Activated CD8-positive, alpha-beta memory T cell treated with anti-CD3 and anti-CD28 coated beads for 48 hours (primary cell): ENCODE measurements around the gene PKNOX1.
"Not testable (repeated sequence)": the region's sequence is repeated elsewhere in the genome, so short reads cannot be mapped to it uniquely, and the experiment has no call there.

ENCODE experiments used
- DNase-seq, 3 experiments: peaks; one replicate each; pipeline ENCODE4 v3.0.0-alpha.2; 2020; ENCODE audit warnings: low read depth in 2 of 3, low spot score in 2 of 3

Gene PKNOX1

GRCh38 chr21:43045165-43045875 lies 71.0 kb downstream of the PKNOX1 start:
- DNase-seq, result not testable (repeated sequence)

GRCh38 chr21:43045876-43046821 lies 71.8 kb downstream of the PKNOX1 start:
- not testable (repeated sequence) for DNase-seq

GRCh38 chr21:43053112-43053511 lies 78.8 kb downstream of the PKNOX1 start:
- DNase-seq, result not testable (repeated sequence)

GRCh38 chr21:43062955-43063664 lies 88.7 kb downstream of the PKNOX1 start:
- DNase-seq, result not testable (repeated sequence)

- not testable (repeated sequence) for DNase-seq
Observed at GRCh38 chr21:43064265-43064917, 90.0 kb downstream of the PKNOX1 start.

GRCh38 chr21:43065991-43066390 lies 91.6 kb downstream of the PKNOX1 start:
- not testable (repeated sequence) for DNase-seq

GRCh38 chr21:43066690-43067089 lies 92.3 kb downstream of the PKNOX1 start:
- not testable (repeated sequence) for DNase-seq

GRCh38 chr21:43068065-43068464 lies 93.7 kb downstream of the PKNOX1 start:
- not testable (repeated sequence) for DNase-seq

- DNase-seq, result not testable (repeated sequence)
Observed at GRCh38 chr21:43069682-43070081, 95.3 kb downstream of the PKNOX1 start.

- not testable (repeated sequence) for DNase-seq
Observed at GRCh38 chr21:43072742-43073141, 98.4 kb downstream of the PKNOX1 start.

- not testable (repeated sequence) for DNase-seq
Observed at GRCh38 chr21:43074401-43075169, 100.2 kb downstream of the PKNOX1 start.

- DNase-seq, result not testable (repeated sequence)
Observed at GRCh38 chr21:43075170-43076022, 101.0 kb downstream of the PKNOX1 start, which contains the start of gene CBS. CBS (minus strand) TSS chr21:43075835; CDS start chr21:43072193, 3,642 bp downstream.

- not testable (repeated sequence) for DNase-seq
Observed at GRCh38 chr21:43076023-43076637, 101.8 kb downstream of the PKNOX1 start.

- not testable (repeated sequence) for DNase-seq
Observed at GRCh38 chr21:43076643-43077042, 102.3 kb downstream of the PKNOX1 start.

- DNase-seq, result not testable (repeated sequence)
Observed at GRCh38 chr21:43082587-43083300, 108.4 kb downstream of the PKNOX1 start.
